Smooth muscle cell (in vitro differentiated cells): ENCODE measurements around the gene ENO1. TPM values are rescaled to one million over a fixed set of nuclear protein-coding genes. Genes with fewer than 3 reads are reported as not detected.

Experiments used
- DNase-seq: peaks from one replicate; lab custom pipeline; 2025; ENCODE audit not compliant: unreplicated experiment; lab: John Stamatoyannopoulos, UW
- H2AFZ ChIP-seq: fragments of 200-600 bp; sonication (generic); 2 replicates; pipeline ENCODE4 v1.6.0; 2016; ENCODE audit warnings: antibody characterized with exemption, low read depth, mild to moderate bottlenecking
- H3F3A ChIP-seq: fragments of 200-600 bp; sonication (generic); 2 replicates; pipeline ENCODE4 v1.6.0; 2017; ENCODE audit warnings: antibody characterized with exemption, low read depth
- H3K27ac ChIP-seq: fragments of 200-600 bp; sonication (generic); 2 replicates; pipeline ENCODE4 v1.5.1; 2016; ENCODE audit warnings: low read depth, mild to moderate bottlenecking
- H3K27me3 ChIP-seq: fragments of 200-600 bp; sonication (generic); 2 replicates; pipeline ENCODE4 v1.6.1; 2016; ENCODE audit warnings: low read depth, mild to moderate bottlenecking
- H3K36me3 ChIP-seq: fragments of 200-600 bp; sonication (generic); 2 replicates; pipeline ENCODE4 v1.5.1; 2016; ENCODE audit warnings: low read depth
- H3K4me1 ChIP-seq: fragments of 200-600 bp; sonication (generic); 2 replicates; pipeline ENCODE4 v1.5.1; 2016; ENCODE audit warnings: low read depth
- H3K4me2 ChIP-seq: fragments of 200-600 bp; sonication (generic); 2 replicates; pipeline ENCODE4 v1.6.0; 2016; ENCODE audit warnings: mild to moderate bottlenecking
- H3K4me3 ChIP-seq: fragments of 200-600 bp; sonication (generic); 2 replicates; pipeline ENCODE4 v1.5.1; 2016; ENCODE audit warnings: mild to moderate bottlenecking
- H3K79me2 ChIP-seq: fragments of 200-600 bp; sonication (generic); 2 replicates; pipeline ENCODE4 v1.6.0; 2016; ENCODE audit warnings: low read depth, mild to moderate bottlenecking
- H3K9ac ChIP-seq: fragments of 200-600 bp; sonication (generic); 2 replicates; pipeline ENCODE4 v1.6.0; 2016; ENCODE audit warnings: low read depth
- H3K9me3 ChIP-seq: fragments of 200-600 bp; sonication (generic); replicated peaks from 2 replicates; pipeline ENCODE4 v1.5.1; 2016; ENCODE audit warnings: low read depth
- H4K20me1 ChIP-seq: fragments of 200-600 bp; sonication (generic); 2 replicates; pipeline ENCODE4 v1.6.0; 2016; ENCODE audit warnings: low read depth
- WGBS: methylation state at CpG from one replicate; pipeline ENCODE4 v1.1.7; 2016; ENCODE audit warnings: low lambda C conversion rate; 5-methylcytosine and 5-hydroxymethylcytosine counted together
- polyA plus RNA-seq: library from polyadenylated mRNA; unstranded; fragments of >200 nt; fragmentation: Nextera tagmentation; extraction: Ambion mirVana; gene quantifications from 2 replicates; pipeline ENCODE4 v1.2.1, GENCODE V29; 2016
- total RNA-seq: library from RNA; depleted of rRNA; stranded (reverse); fragments of >200 nt; gene quantifications from 2 replicates; pipeline ENCODE4 v1.2.3, GENCODE V29; 2014
- TF ChIP-seq, protein P1 (sequence below): fragments of 200-600 bp; sonication (generic); IDR thresholded peaks from 2 replicates; pipeline ENCODE4 v1.5.1; 2017; ENCODE audit warnings: borderline replicate concordance, mild to moderate bottlenecking, antibody characterized with exemption; ENCODE audit not compliant: insufficient read depth, poor library complexity, severe bottlenecking

Gene ENO1
- total and polyA plus RNA-seq, 2 experiments from 2014 or later, result 1,276 to 2,235 TPM

DNA sequence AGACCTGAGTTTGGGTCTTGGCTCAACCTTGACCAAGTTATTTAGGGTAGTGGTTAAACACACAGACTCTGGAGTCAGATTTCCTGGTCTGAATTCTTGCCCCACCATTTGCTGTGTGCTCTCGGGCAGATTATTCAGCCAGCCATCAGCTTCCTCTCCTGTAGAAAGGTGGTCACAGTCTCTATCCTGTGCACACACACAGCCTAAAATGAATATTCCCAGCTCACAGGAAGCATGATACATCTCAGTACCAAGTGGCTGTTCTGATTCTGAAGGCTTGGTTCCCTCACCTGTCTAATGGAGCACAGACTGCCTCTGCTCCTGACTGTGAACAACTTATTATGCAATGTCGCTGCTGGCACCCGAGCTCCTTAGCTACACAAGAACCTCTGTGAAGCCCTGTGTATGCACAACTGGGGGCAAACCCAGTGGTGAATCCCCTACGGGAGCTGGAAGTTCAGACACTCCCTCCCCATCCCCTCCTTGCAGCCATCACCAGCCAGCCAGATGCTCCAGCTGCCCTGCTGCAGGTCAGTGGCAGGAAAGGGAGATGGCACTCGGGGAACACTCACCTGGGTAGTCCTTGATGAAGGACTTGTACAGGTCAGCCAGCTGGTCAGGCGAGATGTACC is 13.7 kb downstream of the ENO1 start:
- Histone ChIP-seq H3K4me1 (peaks cover 4% of the 10 kb centered on the region), H2AFZ (no peak overlapping the region), H3F3A (peaks cover 90% of the 10 kb centered on the region), H3K27ac (peak overlapping the region; percentile 19), H3K9ac (no peak overlapping the region), H3K9me3 (no peaks in the 10 kb centered on the region), H4K20me1 (peaks cover 100% of the 10 kb centered on the region), H3K79me2 (peaks cover 50% of the 10 kb centered on the region), H3K36me3 (peaks cover 27% of the 10 kb centered on the region), H3K4me3 (no peak overlapping the region), H3K27me3 (no peaks in the 10 kb centered on the region), H3K4me2 (no peak overlapping the region)
- WGBS, result 93% methylated on average over 6 of the region's 6 CpGs
- no peak for DNase-seq
- TF ChIP-seq, protein P1, sequence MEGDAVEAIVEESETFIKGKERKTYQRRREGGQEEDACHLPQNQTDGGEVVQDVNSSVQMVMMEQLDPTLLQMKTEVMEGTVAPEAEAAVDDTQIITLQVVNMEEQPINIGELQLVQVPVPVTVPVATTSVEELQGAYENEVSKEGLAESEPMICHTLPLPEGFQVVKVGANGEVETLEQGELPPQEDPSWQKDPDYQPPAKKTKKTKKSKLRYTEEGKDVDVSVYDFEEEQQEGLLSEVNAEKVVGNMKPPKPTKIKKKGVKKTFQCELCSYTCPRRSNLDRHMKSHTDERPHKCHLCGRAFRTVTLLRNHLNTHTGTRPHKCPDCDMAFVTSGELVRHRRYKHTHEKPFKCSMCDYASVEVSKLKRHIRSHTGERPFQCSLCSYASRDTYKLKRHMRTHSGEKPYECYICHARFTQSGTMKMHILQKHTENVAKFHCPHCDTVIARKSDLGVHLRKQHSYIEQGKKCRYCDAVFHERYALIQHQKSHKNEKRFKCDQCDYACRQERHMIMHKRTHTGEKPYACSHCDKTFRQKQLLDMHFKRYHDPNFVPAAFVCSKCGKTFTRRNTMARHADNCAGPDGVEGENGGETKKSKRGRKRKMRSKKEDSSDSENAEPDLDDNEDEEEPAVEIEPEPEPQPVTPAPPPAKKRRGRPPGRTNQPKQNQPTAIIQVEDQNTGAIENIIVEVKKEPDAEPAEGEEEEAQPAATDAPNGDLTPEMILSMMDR, result no peak

DNA sequence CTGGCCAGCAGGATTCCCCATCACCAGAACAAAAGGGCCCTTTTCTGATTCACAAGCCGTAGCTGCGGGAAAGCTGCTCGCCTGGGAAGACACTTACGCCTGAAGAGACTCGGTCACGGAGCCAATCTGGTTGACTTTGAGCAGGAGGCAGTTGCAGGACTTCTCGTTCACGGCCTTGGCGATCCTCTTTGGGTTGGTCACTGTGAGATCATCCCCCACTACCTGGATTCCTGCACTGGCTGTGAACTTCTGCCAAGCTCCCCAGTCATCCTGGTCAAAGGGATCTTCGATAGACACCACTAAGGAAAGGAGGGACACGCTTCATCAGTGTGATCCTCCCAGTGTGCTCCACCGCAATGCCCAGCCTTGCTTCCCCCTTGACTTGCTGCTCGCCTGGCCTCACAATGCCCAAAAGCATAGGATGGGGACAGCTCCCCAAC is 14.7 kb downstream of the ENO1 start:
- H2AFZ ChIP-seq, result no peak overlapping the region
- no peak overlapping the region for H3K9ac ChIP-seq
- peak overlapping the region; percentile 11 for H3K27ac ChIP-seq
- peaks cover 100% of the 10 kb centered on the region for H4K20me1 ChIP-seq
- H3K9me3 ChIP-seq, result no peaks in the 10 kb centered on the region
- TF ChIP-seq, protein P1, result no peak
- H3F3A ChIP-seq, result peaks cover 83% of the 10 kb centered on the region
- no peak overlapping the region for H3K4me2 ChIP-seq
- no peaks in the 10 kb centered on the region for H3K27me3 ChIP-seq
- H3K4me1 ChIP-seq, result peaks cover 6% of the 10 kb centered on the region
- peaks cover 24% of the 10 kb centered on the region for H3K36me3 ChIP-seq
- peaks cover 40% of the 10 kb centered on the region for H3K79me2 ChIP-seq
- 93% methylated on average over 13 of the region's 13 CpGs for WGBS
- no peak for DNase-seq
- no peak overlapping the region for H3K4me3 ChIP-seq

DNA sequence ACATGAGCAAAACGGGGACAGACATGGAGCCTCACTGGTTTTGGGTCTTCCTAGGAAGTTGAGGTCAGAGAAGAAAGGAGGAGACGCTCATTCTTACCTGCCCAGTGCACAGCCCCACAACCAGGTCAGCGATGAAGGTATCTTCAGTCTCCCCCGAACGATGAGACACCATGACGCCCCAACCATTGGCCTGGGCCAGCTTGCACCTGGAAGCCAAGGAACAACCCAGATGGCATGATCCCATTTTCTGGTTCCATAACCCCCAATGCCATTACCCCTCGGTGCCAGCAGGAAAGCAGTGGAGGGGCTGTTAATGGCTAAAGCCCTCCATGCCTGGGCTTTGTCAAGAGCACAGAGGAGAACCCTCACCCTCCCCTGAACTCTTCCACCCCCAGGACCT is 15.3 kb downstream of the ENO1 start:
- 95% methylated on average over 7 of the region's 7 CpGs for WGBS
- Histone ChIP-seq H3K9me3 (no peaks in the 10 kb centered on the region), H3K4me1 (peaks cover 12% of the 10 kb centered on the region), H3K4me2 (no peak overlapping the region), H3K27ac (peak overlapping the region; percentile 35), H3K27me3 (no peaks in the 10 kb centered on the region), H3K36me3 (peaks cover 24% of the 10 kb centered on the region), H2AFZ (no peak overlapping the region), H3F3A (peaks cover 83% of the 10 kb centered on the region), H3K79me2 (peaks cover 34% of the 10 kb centered on the region), H3K4me3 (no peak overlapping the region), H3K9ac (no peak overlapping the region), H4K20me1 (peaks cover 100% of the 10 kb centered on the region)
- TF ChIP-seq, protein P1, result no peak
- no peak for DNase-seq

DNA sequence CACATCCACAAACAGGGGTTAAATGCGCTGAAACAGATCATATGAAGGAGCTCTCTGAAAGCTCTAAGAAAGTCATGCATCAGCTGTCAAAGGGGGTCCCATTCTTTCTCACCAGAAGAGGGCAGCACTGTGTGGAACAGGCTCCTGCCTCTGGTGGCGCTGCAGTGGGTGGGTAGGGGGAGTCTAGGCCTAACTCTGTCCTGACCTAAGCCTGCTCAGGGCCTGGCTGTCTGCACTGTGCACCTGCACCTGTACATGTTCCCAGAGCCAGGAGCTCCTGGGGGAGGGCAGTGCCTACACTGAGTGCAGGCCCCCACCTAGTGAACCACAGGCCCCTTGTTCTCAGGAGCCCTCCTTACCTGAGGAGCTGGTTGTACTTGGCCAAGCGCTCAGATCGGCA is 16.0 kb downstream of the ENO1 start:
- no peak for DNase-seq
- no peak overlapping the region for H3K4me3 ChIP-seq
- H3K9ac ChIP-seq, result no peak overlapping the region
- H3K27ac ChIP-seq, result peak overlapping the region; percentile 49
- no peak overlapping the region for H3K4me2 ChIP-seq
- H3F3A ChIP-seq, result peaks cover 81% of the 10 kb centered on the region
- TF ChIP-seq, protein P1, result peak; percentile 54
- H3K4me1 ChIP-seq, result peaks cover 12% of the 10 kb centered on the region
- peaks cover 28% of the 10 kb centered on the region for H3K79me2 ChIP-seq
- no peaks in the 10 kb centered on the region for H3K9me3 ChIP-seq
- H2AFZ ChIP-seq, result no peak overlapping the region
- H3K36me3 ChIP-seq, result peaks cover 24% of the 10 kb centered on the region
- no peaks in the 10 kb centered on the region for H3K27me3 ChIP-seq
- H4K20me1 ChIP-seq, result peaks cover 100% of the 10 kb centered on the region
- WGBS, result 93% methylated on average over 4 of the region's 4 CpGs
